Measurements from ENCODE around the gene VPS13D.

The VPS13D gene

DNA sequence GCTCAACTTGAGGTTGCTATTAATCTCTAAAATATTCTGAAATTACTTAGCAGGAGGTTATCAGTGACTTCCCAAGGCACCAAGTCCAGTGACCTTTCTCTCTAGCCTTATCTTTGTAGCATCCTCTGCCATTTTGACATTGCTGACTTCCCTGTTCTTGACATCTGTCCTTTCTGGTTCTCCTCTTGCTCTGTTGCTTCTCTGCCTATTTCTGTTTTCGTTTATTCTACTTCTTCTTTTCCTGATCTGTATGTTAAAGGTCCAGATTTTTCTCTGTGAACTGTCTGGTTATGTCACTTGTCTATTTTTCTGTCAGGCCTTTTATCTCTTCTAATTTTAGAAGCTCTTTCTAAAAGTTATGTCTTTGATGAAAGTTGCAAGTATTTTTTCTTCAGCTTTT is 178.8 kb downstream of the VPS13D start:
- H3K4me3 ChIP-seq (ENCODE audit: severe bottlenecking): no peak overlapping the region
- H3K27me3 ChIP-seq (ENCODE audit: insufficient read depth, poor library complexity, severe bottlenecking): no peaks in the 10 kb centered on the region
- no peak overlapping the region for H3K27ac ChIP-seq (ENCODE audit: poor library complexity, severe bottlenecking)
- ATAC-seq (ENCODE audit: low read depth) (no peak), DNase-seq (ENCODE audit: low spot score) (no peak)
- H3K9me3 ChIP-seq (ENCODE audit: severe bottlenecking): no peaks in the 10 kb centered on the region
- H3K36me3 ChIP-seq (ENCODE audit: low read depth): peaks cover 32% of the 10 kb centered on the region
- H3K4me1 ChIP-seq (ENCODE audit: insufficient read depth, poor library complexity, severe bottlenecking): no peaks in the 10 kb centered on the region
- TF ChIP-seq CTCF (IDR thresholded peaks at IDR 0.05; ENCODE audit: poor library complexity, severe bottlenecking): no peak

GRCh38 chr1:12409681-12410080 is 179.9 kb downstream of the VPS13D start:
- Histone ChIP-seq H3K27me3 (ENCODE audit: insufficient read depth, poor library complexity, severe bottlenecking) (no peaks in the 10 kb centered on the region), H3K36me3 (ENCODE audit: low read depth) (peaks cover 27% of the 10 kb centered on the region), H3K9me3 (ENCODE audit: severe bottlenecking) (no peaks in the 10 kb centered on the region), H3K27ac (ENCODE audit: poor library complexity, severe bottlenecking) (no peak overlapping the region), H3K4me3 (ENCODE audit: severe bottlenecking) (no peak overlapping the region), H3K4me1 (ENCODE audit: insufficient read depth, poor library complexity, severe bottlenecking) (no peaks in the 10 kb centered on the region)
- DNase-seq (ENCODE audit: low spot score): no peak
- no peak for ATAC-seq (ENCODE audit: low read depth)
- no peak for TF ChIP-seq CTCF (IDR thresholded peaks at IDR 0.05; ENCODE audit: poor library complexity, severe bottlenecking)

GRCh38 chr1:12410351-12410750 is 180.5 kb downstream of the VPS13D start:
- H3K4me1 ChIP-seq (ENCODE audit: insufficient read depth, poor library complexity, severe bottlenecking): no peaks in the 10 kb centered on the region
- H3K4me3 ChIP-seq (ENCODE audit: severe bottlenecking): no peak overlapping the region
- DNase-seq (ENCODE audit: low spot score) (no peak), ATAC-seq (ENCODE audit: low read depth) (no peak)
- no peak overlapping the region for H3K27ac ChIP-seq (ENCODE audit: poor library complexity, severe bottlenecking)
- no peaks in the 10 kb centered on the region for H3K9me3 ChIP-seq (ENCODE audit: severe bottlenecking)
- no peaks in the 10 kb centered on the region for H3K27me3 ChIP-seq (ENCODE audit: insufficient read depth, poor library complexity, severe bottlenecking)
- no peak for TF ChIP-seq CTCF (IDR thresholded peaks at IDR 0.05; ENCODE audit: poor library complexity, severe bottlenecking)
- peaks cover 28% of the 10 kb centered on the region for H3K36me3 ChIP-seq (ENCODE audit: low read depth)

- no peaks in the 10 kb centered on the region for H3K27me3 ChIP-seq (ENCODE audit: insufficient read depth, poor library complexity, severe bottlenecking)
- TF ChIP-seq CTCF (IDR thresholded peaks at IDR 0.05; ENCODE audit: poor library complexity, severe bottlenecking): no peak
- ATAC-seq (ENCODE audit: low read depth) (no peak), DNase-seq (ENCODE audit: low spot score) (no peak)
- H3K36me3 ChIP-seq (ENCODE audit: low read depth): peaks cover 30% of the 10 kb centered on the region
- H3K4me1 ChIP-seq (ENCODE audit: insufficient read depth, poor library complexity, severe bottlenecking): no peaks in the 10 kb centered on the region
- H3K9me3 ChIP-seq (ENCODE audit: severe bottlenecking): no peaks in the 10 kb centered on the region
- H3K27ac ChIP-seq (ENCODE audit: poor library complexity, severe bottlenecking): no peak overlapping the region
- no peak overlapping the region for H3K4me3 ChIP-seq (ENCODE audit: severe bottlenecking)
Observed at GRCh38 chr1:12411098-12411497, 181.3 kb downstream of the VPS13D start.

DNA sequence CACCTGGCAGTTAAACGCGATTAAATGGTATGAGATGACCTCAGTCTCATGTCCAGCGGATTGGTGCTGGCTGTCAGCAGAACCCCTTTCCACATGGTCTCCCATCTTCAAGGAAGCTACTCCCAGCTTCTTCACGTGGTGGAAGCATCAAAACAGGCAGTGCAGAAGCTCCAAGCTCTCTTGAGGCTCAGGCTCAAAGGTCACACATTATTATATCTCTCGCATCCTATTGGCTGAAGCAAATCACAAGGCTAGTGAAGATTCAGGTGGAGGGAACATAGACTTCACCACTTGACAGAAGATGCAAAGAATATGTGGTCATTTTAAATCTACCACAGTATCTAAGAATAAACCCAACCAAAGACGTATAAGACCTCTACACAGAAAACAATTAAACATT is 181.9 kb downstream of the VPS13D start:
- no peaks in the 10 kb centered on the region for H3K9me3 ChIP-seq (ENCODE audit: severe bottlenecking)
- no peaks in the 10 kb centered on the region for H3K27me3 ChIP-seq (ENCODE audit: insufficient read depth, poor library complexity, severe bottlenecking)
- no peaks in the 10 kb centered on the region for H3K4me1 ChIP-seq (ENCODE audit: insufficient read depth, poor library complexity, severe bottlenecking)
- TF ChIP-seq CTCF (IDR thresholded peaks at IDR 0.05; ENCODE audit: poor library complexity, severe bottlenecking): no peak
- no peak for DNase-seq (ENCODE audit: low spot score)
- no peak overlapping the region for H3K4me3 ChIP-seq (ENCODE audit: severe bottlenecking)
- ATAC-seq (ENCODE audit: low read depth): no peak
- peaks cover 33% of the 10 kb centered on the region for H3K36me3 ChIP-seq (ENCODE audit: low read depth)
- H3K27ac ChIP-seq (ENCODE audit: poor library complexity, severe bottlenecking): no peak overlapping the region
